MM.1S (cell line): ENCODE results near the gene COL24A1.

Experiments
- DNase-seq: peaks from one replicate; pipeline ENCODE4 v3.0.0-alpha.2; 2015
- H2AFZ ChIP-seq: fragments of 300-600 bp; sonication (generic); 2 replicates; pipeline ENCODE4 v1.6.0; 2016; ENCODE audit warnings: antibody characterized with exemption, low read length
- H3F3A ChIP-seq: fragments of 300-600 bp; sonication (generic); 2 replicates; pipeline ENCODE4 v1.6.1; 2016; ENCODE audit warnings: mild to moderate bottlenecking, antibody characterized with exemption, low read length, moderate library complexity, mixed read lengths; ENCODE audit not compliant: insufficient read depth
- H3K27ac ChIP-seq: fragments of 300-600 bp; sonication (generic); 2 replicates; pipeline ENCODE4 v1.5.1; 2016; ENCODE audit warnings: mild to moderate bottlenecking, low read length
- H3K27me3 ChIP-seq: fragments of 300-600 bp; sonication (generic); replicated peaks from 2 replicates; pipeline ENCODE4 v1.6.0; 2016; ENCODE audit warnings: low read length; ENCODE audit not compliant: insufficient read depth
- H3K36me3 ChIP-seq: fragments of 300-600 bp; sonication (generic); replicated peaks from 2 replicates; pipeline ENCODE4 v1.6.1; 2016; ENCODE audit warnings: mild to moderate bottlenecking, low read length, mixed read lengths; ENCODE audit not compliant: insufficient read depth
- H3K4me1 ChIP-seq: fragments of 300-600 bp; sonication (generic); 2 replicates; pipeline ENCODE4 v1.6.1; 2016; ENCODE audit warnings: low read length, mixed read lengths
- H3K4me2 ChIP-seq: fragments of 300-600 bp; sonication (generic); 2 replicates; pipeline ENCODE4 v1.6.0; 2016; ENCODE audit warnings: low read depth, low read length
- H3K4me3 ChIP-seq: fragments of 300-600 bp; sonication (generic); 2 replicates; pipeline ENCODE4 v1.5.1; 2016; ENCODE audit warnings: low read length, mixed read lengths
- H3K79me2 ChIP-seq: fragments of 300-600 bp; sonication (generic); 2 replicates; pipeline ENCODE4 v1.6.1; 2016; ENCODE audit warnings: mixed run types, low read length, mixed read lengths
- H3K9ac ChIP-seq: fragments of 300-600 bp; sonication (generic); 2 replicates; pipeline ENCODE4 v1.6.1; 2016; ENCODE audit warnings: low read length, mixed read lengths
- H3K9me2 ChIP-seq: fragments of 300-600 bp; sonication (generic); replicated peaks from 2 replicates; pipeline ENCODE4 v1.6.1; 2016; ENCODE audit warnings: mild to moderate bottlenecking, low read length, mixed read lengths; ENCODE audit not compliant: insufficient read depth
- H3K9me3 ChIP-seq: fragments of 300-600 bp; sonication (generic); replicated peaks from 2 replicates; pipeline ENCODE4 v1.6.1; 2016; ENCODE audit warnings: mild to moderate bottlenecking, low read length, mixed read lengths; ENCODE audit not compliant: insufficient read depth
- H4K20me1 ChIP-seq: fragments of 300-600 bp; sonication (generic); 2 replicates; pipeline ENCODE4 v1.6.1; 2016; ENCODE audit warnings: mild to moderate bottlenecking, low read length, moderate library complexity, mixed read lengths; ENCODE audit not compliant: insufficient read depth
- CTCF ChIP-seq: fragments of 300-600 bp; sonication (generic); IDR thresholded peaks from 2 replicates; pipeline ENCODE4 v1.5.1; 2016; ENCODE audit warnings: antibody characterized with exemption, low read length, mixed read lengths
- EZH2 ChIP-seq: fragments of 300-600 bp; sonication (generic); optimal IDR thresholded peaks from 2 replicates; pipeline ENCODE3; 2017; ENCODE audit warnings: low read depth, mild to moderate bottlenecking, antibody characterized with exemption, low read length, mixed read lengths
- EZH2phosphoT487 ChIP-seq: fragments of 300-600 bp; sonication (generic); IDR thresholded peaks from 2 replicates; pipeline ENCODE4 v1.6.1; 2018; ENCODE audit warnings: antibody characterized with exemption, low read length

Gene COL24A1

GRCh38 chr1:86150553-86151055 lies 6.0 kb downstream of the COL24A1 start:
- no peaks in the 10 kb centered on the region for H4K20me1 ChIP-seq
- H3K4me3 ChIP-seq: no peak overlapping the region
- H2AFZ ChIP-seq: no peak overlapping the region
- H3K9ac ChIP-seq: no peak overlapping the region
- H3K36me3 ChIP-seq: no peaks in the 10 kb centered on the region
- no peak for DNase-seq
- H3K9me3 ChIP-seq: no peaks in the 10 kb centered on the region
- no peaks in the 10 kb centered on the region for H3F3A ChIP-seq
- TF ChIP-seq EZH2phosphoT487 (no peak), CTCF (no peak), EZH2 (no peak)
- H3K27ac ChIP-seq: no peak overlapping the region
- no peaks in the 10 kb centered on the region for H3K27me3 ChIP-seq
- H3K9me2 ChIP-seq: no peaks in the 10 kb centered on the region
- no peak overlapping the region for H3K4me2 ChIP-seq
- H3K79me2 ChIP-seq: no peaks in the 10 kb centered on the region
- no peaks in the 10 kb centered on the region for H3K4me1 ChIP-seq

- H3K4me1 ChIP-seq: no peaks in the 10 kb centered on the region
Measured at GRCh38 chr1:86149591-86149990, 7.0 kb downstream of the COL24A1 start.

GRCh38 chr1:86147755-86148154 lies 8.8 kb downstream of the COL24A1 start:
- Histone ChIP-seq H3K27ac (no peak overlapping the region), H4K20me1 (no peaks in the 10 kb centered on the region), H3K4me3 (no peak overlapping the region), H3F3A (no peaks in the 10 kb centered on the region), H3K4me1 (no peaks in the 10 kb centered on the region), H3K79me2 (no peaks in the 10 kb centered on the region), H3K9me2 (no peaks in the 10 kb centered on the region), H3K9me3 (no peaks in the 10 kb centered on the region), H3K9ac (no peak overlapping the region), H3K36me3 (no peaks in the 10 kb centered on the region), H3K27me3 (no peaks in the 10 kb centered on the region), H3K4me2 (no peak overlapping the region), H2AFZ (no peak overlapping the region)
- no peak for TF ChIP-seq EZH2phosphoT487
- no peak for TF ChIP-seq EZH2
- TF ChIP-seq CTCF: no peak
- no peak for DNase-seq

More at GRCh38 chr1:86149591-86149990, 7.0 kb downstream of the COL24A1 start:
- Histone ChIP-seq H4K20me1 (no peaks in the 10 kb centered on the region), H3K9ac (no peak overlapping the region), H3K27ac (no peak overlapping the region), H3K4me2 (no peak overlapping the region), H3K4me3 (no peak overlapping the region), H2AFZ (no peak overlapping the region), H3K36me3 (no peaks in the 10 kb centered on the region), H3K27me3 (no peaks in the 10 kb centered on the region), H3K79me2 (no peaks in the 10 kb centered on the region), H3F3A (no peaks in the 10 kb centered on the region), H3K9me3 (no peaks in the 10 kb centered on the region), H3K9me2 (no peaks in the 10 kb centered on the region)
- TF ChIP-seq EZH2 (no peak), CTCF (no peak), EZH2phosphoT487 (no peak)
- no peak for DNase-seq
